Keratinocyte (primary cell): ENCODE measurements around the gene FREM2.

Source experiments
- EZH2 ChIP-seq: IDR thresholded peaks from one replicate; pipeline ENCODE4 v1.6.1; 2012; ENCODE audit warnings: inconsistent platforms, mild to moderate bottlenecking, low read length, moderate library complexity
- TF ChIP-seq, protein P1 (sequence below), 3 experiments: IDR thresholded peaks in 1 of 3; conservative IDR thresholded peaks in 1 of 3; optimal IDR thresholded peaks in 1 of 3; 2 replicates in 2 of 3; 3 replicates in 1 of 3; pipeline versions ENCODE3 to v1.5.1; 2011; ENCODE audit warnings: low read length in 3 of 3, mild to moderate bottlenecking in 3 of 3, moderate library complexity in 2 of 3, control low read depth in 1 of 3, inconsistent platforms in 1 of 3; ENCODE audit not compliant: insufficient read depth in 2 of 3; ENCODE audit errors: extremely low read depth in 1 of 3

DNA sequence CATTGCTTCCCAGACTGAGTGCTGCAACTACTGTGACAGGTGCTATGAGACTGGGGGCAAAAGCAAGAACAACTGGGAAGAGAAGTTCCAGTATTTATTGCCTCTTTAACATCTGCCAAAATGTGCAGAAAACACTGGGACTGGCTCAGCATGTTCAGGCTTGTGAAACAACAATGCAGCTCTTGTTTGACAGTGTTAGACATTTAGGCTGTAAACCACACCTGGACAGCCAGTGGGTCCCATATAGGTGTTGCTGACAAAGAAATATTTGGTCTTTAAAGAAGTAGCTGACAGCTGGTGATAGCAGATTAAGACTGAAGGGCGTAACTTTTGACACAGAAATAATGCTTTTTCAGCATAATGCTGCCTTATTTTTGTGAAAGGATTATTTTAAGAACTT lies 215.7 kb downstream of the FREM2 start:
- TF ChIP-seq, protein P1, sequence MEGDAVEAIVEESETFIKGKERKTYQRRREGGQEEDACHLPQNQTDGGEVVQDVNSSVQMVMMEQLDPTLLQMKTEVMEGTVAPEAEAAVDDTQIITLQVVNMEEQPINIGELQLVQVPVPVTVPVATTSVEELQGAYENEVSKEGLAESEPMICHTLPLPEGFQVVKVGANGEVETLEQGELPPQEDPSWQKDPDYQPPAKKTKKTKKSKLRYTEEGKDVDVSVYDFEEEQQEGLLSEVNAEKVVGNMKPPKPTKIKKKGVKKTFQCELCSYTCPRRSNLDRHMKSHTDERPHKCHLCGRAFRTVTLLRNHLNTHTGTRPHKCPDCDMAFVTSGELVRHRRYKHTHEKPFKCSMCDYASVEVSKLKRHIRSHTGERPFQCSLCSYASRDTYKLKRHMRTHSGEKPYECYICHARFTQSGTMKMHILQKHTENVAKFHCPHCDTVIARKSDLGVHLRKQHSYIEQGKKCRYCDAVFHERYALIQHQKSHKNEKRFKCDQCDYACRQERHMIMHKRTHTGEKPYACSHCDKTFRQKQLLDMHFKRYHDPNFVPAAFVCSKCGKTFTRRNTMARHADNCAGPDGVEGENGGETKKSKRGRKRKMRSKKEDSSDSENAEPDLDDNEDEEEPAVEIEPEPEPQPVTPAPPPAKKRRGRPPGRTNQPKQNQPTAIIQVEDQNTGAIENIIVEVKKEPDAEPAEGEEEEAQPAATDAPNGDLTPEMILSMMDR (optimal IDR thresholded peaks at IDR 0.05 in 1 of 3, IDR thresholded peaks at IDR 0.05 in 1 of 3, conservative IDR thresholded peaks at IDR 0.05 in 1 of 3; ENCODE audit: extremely low read depth in 1 of 3, insufficient read depth in 2 of 3, low read length in 3 of 3) = no peak
- no peak for TF ChIP-seq EZH2
